HepG2 (cell line): ENCODE data around the gene S1PR2. TPM values are rescaled to one million over a fixed set of nuclear protein-coding genes. Genes with fewer than 3 reads are reported as not detected.

Experiments
- ATF7 ChIP-seq, 2 experiments: fragments of 450-650 bp in 1 of 2; sonication (generic) in 1 of 2; formaldehyde crosslinking in 1 of 2; IDR thresholded peaks; 2 replicates each; pipeline versions ENCODE4 v1.4.0 to v1.6.1; 2016 to 2020; ENCODE audit warnings: antibody characterized with exemption in 1 of 2, mild to moderate bottlenecking in 1 of 2, missing genetic modification reagents in 1 of 2
- BCL6 ChIP-seq: IDR thresholded peaks from 2 replicates; pipeline ENCODE4 v1.6.1; 2016; ENCODE audit warnings: missing genetic modification reagents, missing compliant biosample characterization
- HNRNPLL ChIP-seq: fragments of 200-400 bp; formaldehyde crosslinking; IDR thresholded peaks from 2 replicates; pipeline ENCODE4 v1.6.1; 2017; ENCODE audit warnings: mild to moderate bottlenecking, low read depth, low read length; ENCODE audit not compliant: poor library complexity, severe bottlenecking
- IKZF5 ChIP-seq: IDR thresholded peaks from 2 replicates; pipeline ENCODE4 v1.6.1; 2018; ENCODE audit warnings: missing genetic modification reagents, mild to moderate bottlenecking, missing compliant biosample characterization
- JDP2 ChIP-seq: sonication (generic); formaldehyde crosslinking; IDR thresholded peaks from 2 replicates; pipeline ENCODE4 v1.8.1; 2022; ENCODE audit warnings: missing genetic modification reagents, borderline replicate concordance
- NR2C2 ChIP-seq: sonication (generic); formaldehyde crosslinking; IDR thresholded peaks from 2 replicates; pipeline ENCODE4 v1.4.0; 2020; ENCODE audit warnings: missing genetic modification reagents, mild to moderate bottlenecking, moderate library complexity, borderline replicate concordance
- NR2F1 ChIP-seq, 2 experiments: fragments of 450-650 bp in 1 of 2; formaldehyde crosslinking in 1 of 2; IDR thresholded peaks; 2 replicates each; pipeline versions ENCODE4 v1.5.0 to v1.6.1; 2016 to 2020; ENCODE audit warnings: mild to moderate bottlenecking in 1 of 2, missing compliant biosample characterization in 1 of 2, missing genetic modification reagents in 1 of 2, moderate library complexity in 1 of 2
- PCBP1 ChIP-seq: fragments of 200-400 bp; formaldehyde crosslinking; IDR thresholded peaks from 2 replicates; pipeline ENCODE4 v1.6.1; 2017; ENCODE audit warnings: mild to moderate bottlenecking, low read depth, low read length, borderline replicate concordance
- PHF8 ChIP-seq: sonication (generic); formaldehyde crosslinking; IDR thresholded peaks from 2 replicates; pipeline ENCODE4 v1.5.0; 2020; ENCODE audit warnings: missing genetic modification reagents
- RFX5 ChIP-seq: IDR thresholded peaks from 2 replicates; pipeline ENCODE4 v1.6.1; 2011; ENCODE audit warnings: low read depth, low read length, improper control_type of control experiment
- TFDP1 ChIP-seq: IDR thresholded peaks from 2 replicates; pipeline ENCODE4 v1.6.1; 2016; ENCODE audit warnings: missing compliant biosample characterization, missing genetic modification reagents, borderline replicate concordance
- ZNF317 ChIP-seq: sonication (generic); formaldehyde crosslinking; IDR thresholded peaks from 2 replicates; pipeline ENCODE4 v1.5.0; 2020; ENCODE audit warnings: mild to moderate bottlenecking, missing genetic modification reagents
- ZNF574 ChIP-seq: sonication (generic); formaldehyde crosslinking; IDR thresholded peaks from 2 replicates; pipeline ENCODE4 v1.4.0; 2020; ENCODE audit warnings: missing genetic modification reagents
- polyA plus RNA-seq, 8 experiments: library from polyadenylated mRNA; depleted of rRNA in 3 of 8; stranded (reverse) in 7 of 8; unstranded in 1 of 8; fragments of >200 nt; fragmentation: Illumina TruSeq in 4 of 8; extraction: Trizol in 4 of 8; gene quantifications; 2 replicates each; pipeline versions ENCODE4 v1.2.1 to v1.2.3, GENCODE V29; 2011 to 2016; ENCODE audit warnings: low read depth in 4 of 8, missing spikeins in 1 of 8, mixed read lengths in 1 of 8; ENCODE audit not compliant: insufficient read depth in 1 of 8
- total RNA-seq, 5 experiments: library from RNA; depleted of rRNA; stranded (reverse); fragments of >200 nt; fragmentation: Illumina TruSeq; extraction: Trizol; gene quantifications; 2 replicates each; pipeline ENCODE4 v1.2.3, GENCODE V29; 2016; ENCODE audit warnings: low read depth in 1 of 5
- TF ChIP-seq, protein P1 (sequence below): sonication (generic); formaldehyde crosslinking; IDR thresholded peaks from 2 replicates; pipeline ENCODE4; 2020; ENCODE audit warnings: missing genetic modification reagents, mild to moderate bottlenecking, borderline replicate concordance
- TF ChIP-seq, protein P2 (sequence below): sonication (generic); formaldehyde crosslinking; IDR thresholded peaks from 2 replicates; pipeline ENCODE4 v1.5.0; 2020; ENCODE audit warnings: mild to moderate bottlenecking, missing genetic modification reagents

Gene S1PR2
- total and polyA plus RNA-seq, 2 of the 13 experiments (the other 11 are each of a cell fraction or from before 2014, with no cell fraction given): 0.91 to 1.3 TPM

GRCh38 chr19:10194500-10195198 lies 36.5 kb downstream of the S1PR2 start, which contains the start of gene DNMT1 (continued):
- TF ChIP-seq BCL6 (CRISPR knock-in tag) (0 out of 2 replicates have a peak, but pooled peaks have one; percentile 6), IKZF5 (CRISPR knock-in tag) (peak; percentile 18; the same call in 1 of the 2 replicates), HNRNPLL (peak; percentile 90), PHF8 (CRISPR knock-in tag) (peak; percentile 89), NR2F1 (CRISPR knock-in tag; IDR thresholded peaks at IDR 0.05) (no peak), RFX5 (0 out of 2 replicates have a peak, but pooled peaks have one; percentile 8), ZNF317 (CRISPR knock-in tag) (peak; percentile 53; the same call in 1 of the 2 replicates), ZNF574 (CRISPR knock-in tag) (peak; percentile 80), NR2C2 (CRISPR knock-in tag) (peak; percentile 38; the same call in 1 of the 2 replicates), PCBP1 (peak; percentile 78; the same call in 1 of the 2 replicates), TFDP1 (CRISPR knock-in tag) (peak; percentile 84; the same call in 1 of the 2 replicates), JDP2 (CRISPR knock-in tag) (peak; percentile 73; the same call in 1 of the 2 replicates), ATF7 (IDR thresholded peaks at IDR 0.05) (peak; percentile 87), ATF7 (CRISPR knock-in tag; IDR thresholded peaks at IDR 0.05) (no peak)
- TF ChIP-seq, protein P1, sequence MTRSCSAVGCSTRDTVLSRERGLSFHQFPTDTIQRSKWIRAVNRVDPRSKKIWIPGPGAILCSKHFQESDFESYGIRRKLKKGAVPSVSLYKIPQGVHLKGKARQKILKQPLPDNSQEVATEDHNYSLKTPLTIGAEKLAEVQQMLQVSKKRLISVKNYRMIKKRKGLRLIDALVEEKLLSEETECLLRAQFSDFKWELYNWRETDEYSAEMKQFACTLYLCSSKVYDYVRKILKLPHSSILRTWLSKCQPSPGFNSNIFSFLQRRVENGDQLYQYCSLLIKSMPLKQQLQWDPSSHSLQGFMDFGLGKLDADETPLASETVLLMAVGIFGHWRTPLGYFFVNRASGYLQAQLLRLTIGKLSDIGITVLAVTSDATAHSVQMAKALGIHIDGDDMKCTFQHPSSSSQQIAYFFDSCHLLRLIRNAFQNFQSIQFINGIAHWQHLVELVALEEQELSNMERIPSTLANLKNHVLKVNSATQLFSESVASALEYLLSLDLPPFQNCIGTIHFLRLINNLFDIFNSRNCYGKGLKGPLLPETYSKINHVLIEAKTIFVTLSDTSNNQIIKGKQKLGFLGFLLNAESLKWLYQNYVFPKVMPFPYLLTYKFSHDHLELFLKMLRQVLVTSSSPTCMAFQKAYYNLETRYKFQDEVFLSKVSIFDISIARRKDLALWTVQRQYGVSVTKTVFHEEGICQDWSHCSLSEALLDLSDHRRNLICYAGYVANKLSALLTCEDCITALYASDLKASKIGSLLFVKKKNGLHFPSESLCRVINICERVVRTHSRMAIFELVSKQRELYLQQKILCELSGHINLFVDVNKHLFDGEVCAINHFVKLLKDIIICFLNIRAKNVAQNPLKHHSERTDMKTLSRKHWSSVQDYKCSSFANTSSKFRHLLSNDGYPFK (CRISPR knock-in tag): peak; percentile 77
- TF ChIP-seq, protein P2, sequence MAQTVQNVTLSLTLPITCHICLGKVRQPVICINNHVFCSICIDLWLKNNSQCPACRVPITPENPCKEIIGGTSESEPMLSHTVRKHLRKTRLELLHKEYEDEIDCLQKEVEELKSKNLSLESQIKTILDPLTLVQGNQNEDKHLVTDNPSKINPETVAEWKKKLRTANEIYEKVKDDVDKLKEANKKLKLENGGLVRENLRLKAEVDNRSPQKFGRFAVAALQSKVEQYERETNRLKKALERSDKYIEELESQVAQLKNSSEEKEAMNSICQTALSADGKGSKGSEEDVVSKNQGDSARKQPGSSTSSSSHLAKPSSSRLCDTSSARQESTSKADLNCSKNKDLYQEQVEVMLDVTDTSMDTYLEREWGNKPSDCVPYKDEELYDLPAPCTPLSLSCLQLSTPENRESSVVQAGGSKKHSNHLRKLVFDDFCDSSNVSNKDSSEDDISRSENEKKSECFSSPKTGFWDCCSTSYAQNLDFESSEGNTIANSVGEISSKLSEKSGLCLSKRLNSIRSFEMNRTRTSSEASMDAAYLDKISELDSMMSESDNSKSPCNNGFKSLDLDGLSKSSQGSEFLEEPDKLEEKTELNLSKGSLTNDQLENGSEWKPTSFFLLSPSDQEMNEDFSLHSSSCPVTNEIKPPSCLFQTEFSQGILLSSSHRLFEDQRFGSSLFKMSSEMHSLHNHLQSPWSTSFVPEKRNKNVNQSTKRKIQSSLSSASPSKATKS (CRISPR knock-in tag): no peak
